ENCODE measurements around the gene CLRN3. TPM values are rescaled to one million over a fixed set of nuclear protein-coding genes. Genes with fewer than 3 reads are reported as not detected.

CLRN3 gene
- total and polyA plus RNA-seq, 2 experiments from 2014 or later: not detected

- no peak overlapping the region for H3K4me2 ChIP-seq
- Mint-ChIP-seq H3K36me3 (ENCODE audit: low read depth) (no peaks in the 10 kb centered on the region), H3K9me3 (no peaks in the 10 kb centered on the region; the same call in 2 of the 3 replicates), H3K27me3 (ENCODE audit: insufficient read depth, low read depth, poor library complexity) (peaks cover 2% of the 10 kb centered on the region), H3K4me1 (peaks cover 4% of the 10 kb centered on the region; the same call in 2 of the 3 replicates), H3K27ac (no peak overlapping the region), H3K4me3 (no peak overlapping the region)
- no peaks in the 10 kb centered on the region for H3K4me1 ChIP-seq (ENCODE audit: insufficient read depth)
- DNase-seq (ENCODE audit: low spot score) (no peak), ATAC-seq (no peak)
- H3F3A ChIP-seq (replicated peaks; ENCODE audit: low read depth): no peaks in the 10 kb centered on the region
- H3K79me2 ChIP-seq (replicated peaks; ENCODE audit: insufficient read depth): no peaks in the 10 kb centered on the region
- no peak overlapping the region for H2AFZ ChIP-seq
- H3K27me3 ChIP-seq (ENCODE audit: insufficient read depth): no peaks in the 10 kb centered on the region
- no peaks in the 10 kb centered on the region for H3K36me3 ChIP-seq (ENCODE audit: insufficient read depth)
- no peaks in the 10 kb centered on the region for H4K20me1 ChIP-seq (replicated peaks; ENCODE audit: insufficient read depth)
- TF ChIP-seq NANOG (IDR thresholded peaks at IDR 0.05; ENCODE audit: borderline replicate concordance) (no peak), EZH2 (IDR thresholded peaks at IDR 0.05; ENCODE audit: low read depth, unreplicated experiment) (no peak), ZNF462 (CRISPR knock-in tag; IDR thresholded peaks at IDR 0.05) (no peak), ZNF114 (CRISPR knock-in tag; IDR thresholded peaks at IDR 0.05) (no peak)
- TF ChIP-seq, protein P1, sequence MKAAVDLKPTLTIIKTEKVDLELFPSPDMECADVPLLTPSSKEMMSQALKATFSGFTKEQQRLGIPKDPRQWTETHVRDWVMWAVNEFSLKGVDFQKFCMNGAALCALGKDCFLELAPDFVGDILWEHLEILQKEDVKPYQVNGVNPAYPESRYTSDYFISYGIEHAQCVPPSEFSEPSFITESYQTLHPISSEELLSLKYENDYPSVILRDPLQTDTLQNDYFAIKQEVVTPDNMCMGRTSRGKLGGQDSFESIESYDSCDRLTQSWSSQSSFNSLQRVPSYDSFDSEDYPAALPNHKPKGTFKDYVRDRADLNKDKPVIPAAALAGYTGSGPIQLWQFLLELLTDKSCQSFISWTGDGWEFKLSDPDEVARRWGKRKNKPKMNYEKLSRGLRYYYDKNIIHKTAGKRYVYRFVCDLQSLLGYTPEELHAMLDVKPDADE (IDR thresholded peaks at IDR 0.05): no peak
- no peak overlapping the region for H3K4me3 ChIP-seq
- H3K9me2 ChIP-seq (ENCODE audit: insufficient read depth): no peaks in the 10 kb centered on the region
- H3K27ac ChIP-seq (ENCODE audit: low read depth): no peak overlapping the region
Observed at GRCh38 chr10:127918572-127918971, 25.8 kb upstream of the CLRN3 start.

Data from GM23338 (cell line).